ENCODE results near the gene CAMTA2.
A peak's percentile ranks its signal among the peaks of the same experiment; 100 is the strongest.

The CAMTA2 gene

DNA sequence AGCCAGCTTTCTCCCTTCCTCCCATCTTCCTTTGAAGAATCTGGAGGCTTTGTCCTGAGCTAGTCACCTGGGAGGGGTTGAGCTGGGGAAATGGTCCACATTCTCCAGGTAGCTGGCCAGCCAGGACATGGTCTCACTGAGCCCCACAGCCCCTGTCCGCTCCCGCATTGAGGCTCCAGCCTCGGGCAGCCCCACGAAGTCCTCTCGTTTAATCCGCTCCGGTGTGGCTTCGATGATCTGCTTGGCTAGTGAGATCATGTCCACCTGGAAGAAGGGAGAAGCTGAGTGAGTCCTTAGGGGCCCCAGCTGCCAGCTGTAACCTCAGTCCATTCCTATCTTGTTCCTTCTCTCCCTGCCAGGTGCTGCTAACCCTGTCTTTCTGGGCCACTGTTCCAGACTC, 17.2 kb downstream of the CAMTA2 start:
- no peaks in the 10 kb centered on the region for H3K9me3 ChIP-seq (ENCODE audit: control insufficient read depth in 5 of 5, low read length in 5 of 5)
- H3K4me1 ChIP-seq (ENCODE audit: control insufficient read depth in 5 of 5, insufficient read depth in 5 of 5, low read length in 5 of 5): peaks cover 8 to 52% (median 41%) of the 10 kb centered on the region in 5 donors
- H3K27me3 ChIP-seq (ENCODE audit: control insufficient read depth in 5 of 5, insufficient read depth in 4 of 5, low read length in 5 of 5): no peaks in the 10 kb centered on the region
- no peak overlapping the region for H3K4me3 ChIP-seq (ENCODE audit: low read depth in 1 of 5, low read length in 5 of 5)
- H3K9ac ChIP-seq (ENCODE audit: low read length in 5 of 5): peak overlapping the region in 2 of 5 donors; percentile 9 to 59
- H3K27ac ChIP-seq (ENCODE audit: low read depth, low read length): peak overlapping the region; percentile 93
- H3K36me3 ChIP-seq (ENCODE audit: control insufficient read depth in 5 of 5, insufficient read depth in 5 of 5, low read length in 5 of 5): peaks cover 0 to 64% (median 45%) of the 10 kb centered on the region in 5 donors

DNA sequence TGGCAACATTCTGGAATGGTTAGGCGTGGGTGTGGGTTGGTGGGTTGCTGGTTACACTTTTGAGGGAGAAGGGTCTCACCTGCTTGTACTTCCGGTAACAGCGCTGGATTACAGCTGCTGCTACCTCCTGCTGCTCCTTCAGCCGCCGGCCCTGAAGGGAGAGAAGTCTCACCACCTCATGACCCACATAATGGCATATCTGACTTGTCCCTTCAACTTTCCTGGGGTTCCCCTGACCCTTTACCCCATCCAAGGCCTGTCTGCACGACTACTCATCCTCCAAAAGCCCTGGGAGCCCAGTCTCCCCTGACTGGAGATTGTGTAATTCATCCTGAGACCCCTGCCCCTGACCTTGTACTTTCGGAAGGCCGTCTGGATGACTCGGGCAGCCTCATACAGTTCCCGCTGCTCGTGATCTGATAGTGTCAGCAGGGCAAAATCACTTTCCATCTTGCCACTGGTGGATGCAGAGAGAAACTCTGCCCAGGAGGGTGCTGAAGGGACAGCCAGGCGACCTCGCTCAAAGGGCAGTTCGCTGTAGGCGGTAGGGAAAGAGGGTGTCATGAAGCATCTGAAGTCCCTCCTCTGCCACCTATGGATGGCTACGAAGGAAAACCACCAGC, 17.8 kb downstream of the CAMTA2 start:
- peak overlapping the region in 3 of 5 donors; percentile 9 to 83 (median 59) for H3K9ac ChIP-seq (ENCODE audit: low read length in 5 of 5)
- H3K4me1 ChIP-seq (ENCODE audit: control insufficient read depth in 5 of 5, insufficient read depth in 5 of 5, low read length in 5 of 5): peaks cover 8 to 52% (median 43%) of the 10 kb centered on the region in 5 donors
- H3K4me3 ChIP-seq (ENCODE audit: low read depth in 1 of 5, low read length in 5 of 5): peak overlapping the region in 4 of 5 donors; percentile 0 to 96 (median 58)
- peaks cover 0 to 58% (median 41%) of the 10 kb centered on the region in 5 donors for H3K36me3 ChIP-seq (ENCODE audit: control insufficient read depth in 5 of 5, insufficient read depth in 5 of 5, low read length in 5 of 5)
- peak overlapping the region; percentile 93 for H3K27ac ChIP-seq (ENCODE audit: low read depth, low read length)
- no peaks in the 10 kb centered on the region for H3K9me3 ChIP-seq (ENCODE audit: control insufficient read depth in 5 of 5, low read length in 5 of 5)
- H3K27me3 ChIP-seq (ENCODE audit: control insufficient read depth in 5 of 5, insufficient read depth in 4 of 5, low read length in 5 of 5): no peaks in the 10 kb centered on the region

DNA sequence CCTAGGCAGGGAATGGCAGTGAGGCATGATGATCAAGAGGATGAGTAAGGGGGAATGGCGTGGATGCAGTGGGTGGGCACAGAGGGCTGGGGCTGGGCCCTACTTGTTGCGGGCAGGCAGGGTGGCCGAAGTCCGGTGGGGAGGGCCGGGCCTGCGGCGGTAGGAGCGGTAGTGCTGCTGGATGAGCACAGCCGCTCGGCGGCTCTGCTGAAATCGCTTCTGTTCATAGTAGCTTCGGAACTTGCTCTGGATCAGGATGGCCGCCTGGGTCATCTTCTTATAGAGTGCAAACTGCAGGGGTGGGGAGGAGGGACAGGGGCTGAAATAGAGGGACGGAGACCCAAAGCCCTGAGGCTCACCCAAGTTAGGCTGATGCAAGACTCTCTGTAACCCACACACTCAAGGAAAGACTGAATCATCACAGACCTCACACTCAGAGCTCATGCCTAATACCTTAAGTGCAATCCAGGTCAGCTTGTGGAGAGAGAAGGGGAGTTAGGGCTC, 18.4 kb downstream of the CAMTA2 start:
- peaks cover 8 to 52% (median 43%) of the 10 kb centered on the region in 5 donors for H3K4me1 ChIP-seq (ENCODE audit: control insufficient read depth in 5 of 5, insufficient read depth in 5 of 5, low read length in 5 of 5)
- peak overlapping the region; percentile 0 to 96 (median 94) for H3K4me3 ChIP-seq (ENCODE audit: low read depth in 1 of 5, low read length in 5 of 5)
- H3K36me3 ChIP-seq (ENCODE audit: control insufficient read depth in 5 of 5, insufficient read depth in 5 of 5, low read length in 5 of 5): peaks cover 0 to 52% (median 36%) of the 10 kb centered on the region in 5 donors

DNA sequence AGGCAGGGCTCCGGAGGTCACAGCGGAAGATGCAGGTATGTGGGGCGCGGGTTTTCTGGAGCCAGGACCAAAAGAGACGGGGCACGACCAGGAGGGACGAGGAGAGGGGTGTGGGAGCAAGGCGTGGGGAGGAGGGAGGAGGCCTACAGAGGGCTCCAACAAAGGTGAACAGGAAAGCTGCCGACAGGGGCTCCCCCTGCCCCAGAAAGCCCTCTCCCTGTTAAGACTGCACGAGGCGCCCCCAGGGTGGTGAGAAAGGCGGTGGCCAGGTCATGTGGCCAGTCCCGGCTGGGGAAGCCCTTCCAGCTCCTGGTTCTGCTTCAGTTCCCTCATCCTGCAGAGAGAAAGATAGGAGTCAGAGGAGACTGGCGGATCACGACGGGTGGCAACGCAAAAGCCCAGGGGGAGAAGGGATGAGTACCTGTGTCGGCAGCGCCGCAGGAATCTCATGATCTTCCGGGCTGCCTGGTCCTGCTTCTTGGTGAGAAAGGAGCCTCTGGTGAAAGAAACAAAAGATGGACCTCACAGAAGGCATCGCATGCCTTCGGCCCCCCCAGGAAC, 18.9 kb downstream of the CAMTA2 start:
- Histone ChIP-seq H3K9ac (ENCODE audit: low read length in 5 of 5) (peak overlapping the region; percentile 26 to 87 (median 83)), H3K4me3 (ENCODE audit: low read depth in 1 of 5, low read length in 5 of 5) (peak overlapping the region; percentile 65 to 96 (median 94)), H3K9me3 (ENCODE audit: control insufficient read depth in 5 of 5, low read length in 5 of 5) (no peaks in the 10 kb centered on the region), H3K4me1 (ENCODE audit: control insufficient read depth in 5 of 5, insufficient read depth in 5 of 5, low read length in 5 of 5) (peaks cover 8 to 50% (median 43%) of the 10 kb centered on the region in 5 donors), H3K27me3 (ENCODE audit: control insufficient read depth in 5 of 5, insufficient read depth in 4 of 5, low read length in 5 of 5) (no peaks in the 10 kb centered on the region), H3K27ac (ENCODE audit: low read depth, low read length) (peak overlapping the region; percentile 93), H3K36me3 (ENCODE audit: control insufficient read depth in 5 of 5, insufficient read depth in 5 of 5, low read length in 5 of 5) (peaks cover 0 to 47% (median 30%) of the 10 kb centered on the region in 5 donors)

More for the DNA sequence above, 18.4 kb downstream of the CAMTA2 start:
- no peaks in the 10 kb centered on the region for H3K27me3 ChIP-seq (ENCODE audit: control insufficient read depth in 5 of 5, insufficient read depth in 4 of 5, low read length in 5 of 5)
- H3K9ac ChIP-seq (ENCODE audit: low read length in 5 of 5): peak overlapping the region in 4 of 5 donors; percentile 69 to 87 (median 83)
- H3K9me3 ChIP-seq (ENCODE audit: control insufficient read depth in 5 of 5, low read length in 5 of 5): no peaks in the 10 kb centered on the region
- H3K27ac ChIP-seq (ENCODE audit: low read depth, low read length): peak overlapping the region; percentile 93

DNA sequence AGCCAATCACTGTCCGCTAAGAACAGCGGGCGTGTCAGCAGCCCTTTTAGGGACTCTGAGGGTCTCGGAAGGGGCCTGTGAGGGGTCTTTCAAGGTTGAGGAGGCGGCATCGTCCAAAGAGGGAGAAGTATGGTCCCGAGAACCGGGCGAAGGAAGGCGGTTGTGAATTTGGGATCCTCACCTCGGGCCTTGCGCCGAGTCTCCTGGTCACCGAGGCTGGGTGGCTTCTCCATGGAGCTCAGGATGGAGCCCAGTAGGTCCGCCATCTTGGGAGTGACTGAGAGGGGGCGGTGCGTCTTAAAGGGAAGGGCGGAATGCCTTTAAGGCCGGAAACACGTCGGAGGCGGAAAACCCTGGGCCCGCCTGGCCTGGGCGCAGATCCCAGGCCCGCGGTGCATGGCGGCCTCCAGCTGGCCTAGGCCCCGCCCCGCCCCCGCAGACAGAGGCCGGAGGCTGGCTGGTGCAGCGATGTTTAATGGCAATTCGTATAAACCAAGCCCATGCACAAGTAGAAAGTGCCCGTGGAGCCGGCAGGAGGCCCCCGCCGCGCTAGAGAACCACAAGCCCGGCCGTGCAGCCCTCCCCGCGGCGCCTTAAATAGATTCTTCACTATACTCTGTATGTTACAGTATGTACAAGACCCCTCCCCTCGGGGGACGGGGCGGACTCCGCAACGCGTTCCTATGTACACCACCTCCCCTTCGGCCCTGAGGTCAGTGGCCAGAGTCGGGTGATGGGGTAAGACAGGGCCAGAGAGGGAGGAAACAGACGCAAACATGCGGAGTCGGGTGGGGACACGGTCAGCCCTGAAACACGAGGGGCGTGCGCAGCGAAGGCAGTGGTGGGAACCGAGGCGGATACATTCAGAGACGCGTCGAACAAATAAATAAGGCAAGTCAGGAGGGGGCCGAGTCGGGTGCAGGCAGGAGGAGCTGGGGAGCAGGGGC, 19.7 kb downstream of the CAMTA2 start, which contains the start of gene SPAG7:
Gene SPAG7, minus strand, starts transcription at position 279 of the 947 bp plus-strand sequence. Its CDS starts 13 bp downstream, at position 266.
- Histone ChIP-seq H3K9me3 (ENCODE audit: control insufficient read depth in 5 of 5, low read length in 5 of 5) (no peaks in the 10 kb centered on the region), H3K9ac (ENCODE audit: low read length in 5 of 5) (peak within 1 kb of the TSS; percentile 83 to 96 (median 87)), H3K4me3 (ENCODE audit: low read depth in 1 of 5, low read length in 5 of 5) (peak within 1 kb of the TSS; percentile 91 to 99 (median 94)), H3K4me1 (ENCODE audit: control insufficient read depth in 5 of 5, insufficient read depth in 5 of 5, low read length in 5 of 5) (peaks cover 8 to 43% (median 43%) of the 10 kb centered on the region in 5 donors), H3K36me3 (ENCODE audit: control insufficient read depth in 5 of 5, insufficient read depth in 5 of 5, low read length in 5 of 5) (peaks cover 0 to 40% (median 23%) of the 10 kb centered on the region in 5 donors), H3K27me3 (ENCODE audit: control insufficient read depth in 5 of 5, insufficient read depth in 4 of 5, low read length in 5 of 5) (no peaks in the 10 kb centered on the region), H3K27ac (ENCODE audit: low read depth, low read length) (peak within 1 kb of the TSS; percentile 98)

DNA sequence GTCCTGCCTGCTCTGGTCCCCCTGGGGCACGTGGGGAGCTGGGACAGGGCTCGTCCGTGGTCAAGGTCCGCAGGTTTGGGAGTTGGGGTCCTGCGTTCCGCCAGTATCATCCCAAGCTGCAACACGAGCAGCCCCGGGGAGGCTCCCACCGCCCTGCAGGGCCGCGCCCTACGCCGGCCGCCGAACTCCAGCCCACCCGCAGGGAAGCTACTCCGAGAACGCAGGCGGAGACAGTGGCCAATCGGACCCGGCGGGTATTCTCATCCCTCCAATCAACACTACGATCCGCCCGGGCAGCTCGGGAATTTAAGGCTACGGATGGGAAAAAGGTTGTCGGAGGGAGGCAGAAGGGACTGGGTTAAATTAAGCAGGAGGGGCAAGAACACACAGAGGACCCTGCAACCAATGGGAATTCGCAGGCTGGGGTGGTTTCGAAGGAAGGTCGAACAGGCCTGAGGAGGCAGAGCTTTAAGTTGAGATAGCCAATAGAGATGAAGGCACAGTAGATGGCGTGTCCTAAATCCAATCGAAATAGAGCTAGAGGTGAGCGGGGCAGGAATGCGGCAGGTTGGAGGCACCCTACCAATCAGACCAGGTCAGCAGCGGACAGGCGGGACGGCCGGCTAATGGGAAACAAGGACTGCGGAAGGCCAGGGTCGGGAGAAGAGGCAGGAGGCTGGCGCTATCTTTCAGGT, 20.5 kb downstream of the CAMTA2 start:
- peaks cover 0 to 31% (median 15%) of the 10 kb centered on the region in 5 donors for H3K36me3 ChIP-seq (ENCODE audit: control insufficient read depth in 5 of 5, insufficient read depth in 5 of 5, low read length in 5 of 5)
- H3K9ac ChIP-seq (ENCODE audit: low read length in 5 of 5): peak overlapping the region; percentile 75 to 96 (median 87)
- peak overlapping the region; percentile 98 for H3K27ac ChIP-seq (ENCODE audit: low read depth, low read length)
- peak overlapping the region; percentile 91 to 99 (median 94) for H3K4me3 ChIP-seq (ENCODE audit: low read depth in 1 of 5, low read length in 5 of 5)
- no peaks in the 10 kb centered on the region for H3K27me3 ChIP-seq (ENCODE audit: control insufficient read depth in 5 of 5, insufficient read depth in 4 of 5, low read length in 5 of 5)
- H3K9me3 ChIP-seq (ENCODE audit: control insufficient read depth in 5 of 5, low read length in 5 of 5): no peaks in the 10 kb centered on the region
- H3K4me1 ChIP-seq (ENCODE audit: control insufficient read depth in 5 of 5, insufficient read depth in 5 of 5, low read length in 5 of 5): peaks cover 8 to 38% (median 36%) of the 10 kb centered on the region in 5 donors

DNA sequence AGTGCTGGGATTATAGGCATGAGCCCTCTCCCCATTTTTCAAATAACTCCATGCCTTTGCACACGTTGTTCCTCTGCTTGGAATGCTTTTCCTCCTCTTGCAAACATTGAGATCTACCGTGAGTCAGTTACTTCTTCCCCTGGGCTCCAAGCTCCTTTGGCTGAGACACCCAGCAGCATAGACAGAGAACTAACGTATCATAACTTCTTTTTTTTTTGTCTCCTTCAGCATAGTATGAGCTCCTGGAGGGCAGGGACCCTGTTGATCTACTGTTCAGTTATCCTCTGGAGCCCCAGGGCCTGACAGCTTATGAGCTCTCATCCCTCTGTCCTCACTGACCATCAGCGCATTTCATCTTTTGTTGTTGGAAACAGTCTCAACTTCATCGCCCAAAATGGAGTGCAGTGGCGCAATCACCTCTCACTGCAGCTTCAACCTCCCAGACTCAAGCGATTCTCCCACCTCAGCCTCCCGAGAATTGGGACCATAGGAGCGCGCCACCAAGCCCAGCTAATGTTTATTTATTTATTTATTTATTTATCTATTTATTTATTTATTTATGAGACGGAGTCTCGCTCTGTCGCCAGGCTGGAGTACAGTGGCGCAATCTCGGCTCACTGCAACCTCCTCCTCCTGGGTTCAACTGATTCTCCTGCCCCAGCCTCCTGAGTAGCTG, 22.0 kb downstream of the CAMTA2 start:
- Histone ChIP-seq H3K4me3 (ENCODE audit: low read depth in 1 of 5, low read length in 5 of 5) (no peak overlapping the region), H3K27me3 (ENCODE audit: control insufficient read depth in 5 of 5, insufficient read depth in 4 of 5, low read length in 5 of 5) (no peaks in the 10 kb centered on the region), H3K27ac (ENCODE audit: low read depth, low read length) (peak overlapping the region; percentile 98), H3K9me3 (ENCODE audit: control insufficient read depth in 5 of 5, low read length in 5 of 5) (no peaks in the 10 kb centered on the region), H3K9ac (ENCODE audit: low read length in 5 of 5) (no peak overlapping the region), H3K4me1 (ENCODE audit: control insufficient read depth in 5 of 5, insufficient read depth in 5 of 5, low read length in 5 of 5) (peaks cover 8 to 37% (median 34%) of the 10 kb centered on the region in 5 donors), H3K36me3 (ENCODE audit: control insufficient read depth in 5 of 5, insufficient read depth in 5 of 5, low read length in 5 of 5) (peaks cover 0 to 24% (median 15%) of the 10 kb centered on the region in 5 donors)

DNA sequence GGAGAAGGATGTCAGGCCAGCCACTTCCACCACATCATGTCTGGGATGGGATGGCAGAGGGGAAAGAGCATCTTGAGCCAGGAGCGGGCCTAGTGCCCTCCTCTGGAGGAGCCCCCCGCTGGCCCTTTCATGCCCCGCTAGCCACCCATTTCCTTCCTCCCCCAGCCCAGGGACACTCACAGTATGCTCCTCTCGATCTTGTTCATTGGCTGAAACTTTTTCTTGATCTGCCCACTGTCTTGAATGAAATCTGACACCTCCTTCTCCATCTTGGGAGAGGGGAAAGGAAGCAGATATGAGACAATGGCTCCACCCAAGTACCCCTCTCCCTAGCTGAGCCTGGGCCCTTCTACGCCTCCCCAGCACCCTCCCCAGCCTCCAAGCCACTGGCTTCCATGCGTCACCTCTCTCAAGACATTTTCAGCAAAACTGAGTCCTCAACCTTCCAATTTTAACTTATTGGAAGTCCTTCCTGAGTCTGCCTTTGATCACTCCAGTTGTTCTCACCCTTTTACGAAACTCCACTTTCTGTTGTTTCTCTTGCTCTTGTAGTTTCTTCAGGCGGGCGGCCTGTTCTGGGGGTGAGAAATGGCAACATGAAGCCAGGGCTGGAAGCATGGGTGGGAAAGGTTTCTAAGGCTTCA, 27.1 kb downstream of the CAMTA2 start:
- Histone ChIP-seq H3K36me3 (ENCODE audit: control insufficient read depth in 5 of 5, insufficient read depth in 5 of 5, low read length in 5 of 5) (peaks cover 0 to 34% (median 27%) of the 10 kb centered on the region in 5 donors), H3K4me1 (ENCODE audit: control insufficient read depth in 5 of 5, insufficient read depth in 5 of 5, low read length in 5 of 5) (peaks cover 0 to 3% (median 0%) of the 10 kb centered on the region in 5 donors), H3K9me3 (ENCODE audit: control insufficient read depth in 5 of 5, low read length in 5 of 5) (no peaks in the 10 kb centered on the region)

More for the DNA sequence above, 27.1 kb downstream of the CAMTA2 start:
- no peak overlapping the region for H3K27ac ChIP-seq (ENCODE audit: low read depth, low read length)
- no peak overlapping the region for H3K4me3 ChIP-seq (ENCODE audit: low read depth in 1 of 5, low read length in 5 of 5)
- no peak overlapping the region for H3K9ac ChIP-seq (ENCODE audit: low read length in 5 of 5)
- H3K27me3 ChIP-seq (ENCODE audit: control insufficient read depth in 5 of 5, insufficient read depth in 4 of 5, low read length in 5 of 5): no peaks in the 10 kb centered on the region

Measured in subcutaneous abdominal adipose tissue (tissue), 5 donors.